ENCODE data around the gene SEMA5A. TPM values are rescaled to one million over a fixed set of nuclear protein-coding genes. Genes with fewer than 3 reads are reported as not detected.

SEMA5A gene
- total and polyA plus RNA-seq, 2 of the 13 experiments (the other 11 are each of a cell fraction or from before 2014, with no cell fraction given): 0.01 TPM; not detected in 1

DNA sequence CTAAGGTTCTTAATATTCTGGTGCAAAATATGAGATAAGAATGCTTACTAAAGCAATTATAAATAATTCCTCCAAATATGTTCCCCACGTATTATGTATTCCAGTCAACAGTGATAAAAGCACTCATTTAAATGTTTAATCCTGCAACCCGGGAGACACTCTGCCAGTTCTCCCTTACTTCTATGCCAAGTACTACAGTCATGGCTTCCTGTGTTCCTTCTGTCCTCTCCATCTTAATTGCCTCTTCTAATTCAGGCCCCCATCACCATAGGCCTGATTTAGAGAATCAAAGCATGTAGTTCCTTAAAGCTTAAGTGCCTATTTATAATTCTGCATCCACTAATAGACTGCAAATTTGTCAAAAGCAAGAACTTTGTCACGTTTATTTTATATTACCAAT lies 474.8 kb downstream of the SEMA5A start:
- ATAC-seq: no peak
- DNase-seq (ENCODE audit: low spot score): no peak
- Histone ChIP-seq H3K27ac (ENCODE audit: extremely low read length, insufficient read depth, low read length) (no peak overlapping the region), H3K36me3 (replicated peaks in 1 of 2; ENCODE audit: control insufficient read depth in 1 of 2, insufficient read depth in 2 of 2, low read length in 2 of 2) (no peaks in the 10 kb centered on the region), H4K20me1 (ENCODE audit: insufficient read depth, low read length) (no peaks in the 10 kb centered on the region), H3K9ac (ENCODE audit: insufficient read depth, low read depth, low read length) (no peak overlapping the region), H3K4me3 (replicated peaks in 1 of 3; ENCODE audit: insufficient read depth in 1 of 3, low read depth in 2 of 3, low read length in 3 of 3) (no peak overlapping the region), H3K27me3 (ENCODE audit: control insufficient read depth in 1 of 2, insufficient read depth in 2 of 2, low read length in 2 of 2) (no peaks in the 10 kb centered on the region), H3K79me2 (ENCODE audit: insufficient read depth, low read length) (no peaks in the 10 kb centered on the region), H3K4me1 (ENCODE audit: insufficient read depth, low read length) (no peaks in the 10 kb centered on the region), H3K4me2 (ENCODE audit: low read depth, low read length) (no peak overlapping the region), H2AFZ (ENCODE audit: low read length) (no peak overlapping the region), H3K9me3 (ENCODE audit: low read length) (peaks cover 82% of the 10 kb centered on the region)
- CTCF ChIA-PET (ENCODE audit: low intra/inter-chr PET ratio, low total read pairs): no interaction called here
- peak in 1 of 2 experiments; percentile 26; a peak in 2 of 4 replicates for TF ChIP-seq MAFK (conservative IDR thresholded peaks at IDR 0.05 in 1 of 2, IDR thresholded peaks at IDR 0.05 in 1 of 2; ENCODE audit: low read length in 2 of 2)
- no peak for TF ChIP-seq TP53 (CRISPR knock-in tag; conservative IDR thresholded peaks at IDR 0.05)
- intact Hi-C loops (cut with micrococcal nuclease; ENCODE audit: unreplicated experiment) (no loop called here), in situ Hi-C loops (cut with HindIII; ENCODE audit: extremely low pct_ligation_motif_present, low pct_unique_long_range_greater_than_20kb) (no loop called here)
- no peak for FAIRE-seq
- POLR2A ChIA-PET: no interaction called here
- WGBS (ENCODE audit: low lambda C conversion rate): 0% methylated on average over 3 of the region's 3 CpGs
- no TSS peak for BruUV-seq (replicated peaks)

- no peaks in the 10 kb centered on the region for H3K36me3 ChIP-seq (replicated peaks in 1 of 2; ENCODE audit: control insufficient read depth in 1 of 2, insufficient read depth in 2 of 2, low read length in 2 of 2)
- ChIA-PET POLR2A (no interaction called here), CTCF (ENCODE audit: low intra/inter-chr PET ratio, low total read pairs) (no interaction called here)
- 26% methylated on average over 6 of the region's 6 CpGs for WGBS (ENCODE audit: low lambda C conversion rate)
- H3K79me2 ChIP-seq (ENCODE audit: insufficient read depth, low read length): no peaks in the 10 kb centered on the region
- H3K27ac ChIP-seq (ENCODE audit: extremely low read length, insufficient read depth, low read length): no peak overlapping the region
- no peak for FAIRE-seq
- H3K9ac ChIP-seq (ENCODE audit: insufficient read depth, low read depth, low read length): no peak overlapping the region
- H3K9me3 ChIP-seq (ENCODE audit: low read length): peaks cover 83% of the 10 kb centered on the region
- no peaks in the 10 kb centered on the region for H3K27me3 ChIP-seq (ENCODE audit: control insufficient read depth in 1 of 2, insufficient read depth in 2 of 2, low read length in 2 of 2)
- no peak overlapping the region for H3K4me3 ChIP-seq (replicated peaks in 1 of 3; ENCODE audit: insufficient read depth in 1 of 3, low read depth in 2 of 3, low read length in 3 of 3)
- H3K4me1 ChIP-seq (ENCODE audit: insufficient read depth, low read length): no peaks in the 10 kb centered on the region
- in situ Hi-C loops (cut with HindIII; ENCODE audit: extremely low pct_ligation_motif_present, low pct_unique_long_range_greater_than_20kb): no loop called here
- no peak for ATAC-seq
- DNase-seq (ENCODE audit: low spot score): no peak
- no peak overlapping the region for H3K4me2 ChIP-seq (ENCODE audit: low read depth, low read length)
- no peaks in the 10 kb centered on the region for H4K20me1 ChIP-seq (ENCODE audit: insufficient read depth, low read length)
- BruUV-seq (replicated peaks): no TSS peak
- no peak overlapping the region for H2AFZ ChIP-seq (ENCODE audit: low read length)
- intact Hi-C loops (cut with micrococcal nuclease; ENCODE audit: unreplicated experiment): no loop called here
- TF ChIP-seq, protein P1, sequence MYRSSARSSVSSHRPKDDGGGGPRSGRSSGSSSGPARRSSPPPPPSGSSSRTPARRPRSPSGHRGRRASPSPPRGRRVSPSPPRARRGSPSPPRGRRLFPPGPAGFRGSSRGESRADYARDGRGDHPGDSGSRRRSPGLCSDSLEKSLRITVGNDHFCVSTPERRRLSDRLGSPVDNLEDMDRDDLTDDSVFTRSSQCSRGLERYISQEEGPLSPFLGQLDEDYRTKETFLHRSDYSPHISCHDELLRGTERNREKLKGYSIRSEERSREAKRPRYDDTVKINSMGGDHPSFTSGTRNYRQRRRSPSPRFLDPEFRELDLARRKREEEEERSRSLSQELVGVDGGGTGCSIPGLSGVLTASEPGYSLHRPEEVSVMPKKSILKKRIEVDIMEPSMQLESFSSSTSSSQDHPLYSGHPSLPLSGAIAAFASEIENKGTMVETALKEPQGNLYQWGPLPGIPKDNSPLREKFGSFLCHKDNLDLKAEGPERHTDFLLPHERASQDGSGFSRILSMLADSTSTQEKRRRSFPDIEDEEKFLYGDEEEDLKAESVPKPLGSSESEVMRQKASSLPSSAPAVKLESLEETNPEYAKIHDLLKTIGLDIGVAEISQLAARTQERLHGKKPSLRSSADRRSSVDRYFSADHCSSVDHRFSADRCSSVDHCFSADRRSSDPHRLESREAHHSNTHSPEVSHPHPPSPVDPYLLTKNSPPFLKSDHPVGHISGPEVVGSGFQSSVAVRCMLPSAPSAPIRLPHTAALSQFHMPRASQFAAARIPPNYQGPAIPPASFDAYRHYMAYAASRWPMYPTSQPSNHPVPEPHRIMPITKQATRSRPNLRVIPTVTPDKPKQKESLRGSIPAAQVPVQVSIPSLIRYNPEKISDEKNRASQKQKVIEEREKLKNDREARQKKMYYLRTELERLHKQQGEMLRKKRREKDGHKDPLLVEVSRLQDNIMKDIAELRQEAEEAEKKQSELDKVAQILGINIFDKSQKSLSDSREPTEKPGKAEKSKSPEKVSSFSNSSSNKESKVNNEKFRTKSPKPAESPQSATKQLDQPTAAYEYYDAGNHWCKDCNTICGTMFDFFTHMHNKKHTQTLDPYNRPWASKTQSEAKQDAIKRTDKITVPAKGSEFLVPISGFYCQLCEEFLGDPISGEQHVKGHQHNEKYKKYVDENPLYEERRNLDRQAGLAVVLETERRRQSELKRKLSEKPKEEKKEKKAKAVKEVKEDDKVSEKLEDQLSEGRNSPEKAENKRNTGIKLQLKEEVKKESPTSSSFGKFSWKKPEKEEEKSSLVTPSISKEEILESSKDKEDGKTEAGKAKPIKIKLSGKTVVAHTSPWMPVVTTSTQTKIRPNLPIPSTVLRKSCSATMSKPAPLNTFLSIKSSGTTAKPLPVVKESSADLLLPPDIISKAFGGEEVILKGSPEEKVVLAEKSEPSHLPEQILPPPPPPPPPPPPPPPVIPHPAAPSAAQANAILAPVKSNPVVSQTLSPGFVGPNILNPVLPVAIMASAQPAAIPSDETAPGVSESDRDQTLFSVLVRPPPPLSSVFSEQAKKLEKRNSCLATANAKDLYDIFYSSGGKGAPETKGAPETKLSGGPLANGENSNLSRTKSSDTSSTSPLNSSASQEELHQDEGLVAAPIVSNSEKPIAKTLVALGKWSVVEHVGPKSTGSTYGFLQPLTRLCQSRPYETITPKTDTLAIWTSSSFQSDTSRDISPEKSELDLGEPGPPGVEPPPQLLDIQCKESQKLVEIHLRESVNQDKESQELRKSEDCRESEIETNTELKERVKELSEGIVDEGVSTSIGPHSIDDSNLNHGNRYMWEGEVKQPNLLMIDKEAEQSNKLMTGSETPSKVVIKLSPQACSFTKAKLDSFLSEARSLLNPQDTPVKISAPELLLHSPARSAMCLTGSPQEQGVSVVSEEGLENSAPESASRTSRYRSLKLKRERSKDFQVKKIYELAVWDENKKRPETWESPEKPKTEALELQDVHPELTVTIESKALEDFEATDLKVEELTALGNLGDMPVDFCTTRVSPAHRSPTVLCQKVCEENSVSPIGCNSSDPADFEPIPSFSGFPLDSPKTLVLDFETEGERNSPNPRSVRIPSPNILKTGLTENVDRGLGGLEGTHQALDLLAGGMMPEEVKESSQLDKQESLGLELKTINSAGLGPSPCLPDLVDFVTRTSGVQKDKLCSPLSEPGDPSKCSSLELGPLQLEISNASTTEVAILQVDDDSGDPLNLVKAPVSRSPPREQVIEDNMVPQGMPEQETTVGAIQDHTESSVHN (CRISPR knock-in tag; IDR thresholded peaks at IDR 0.05): no peak
- TF ChIP-seq, protein P2, sequence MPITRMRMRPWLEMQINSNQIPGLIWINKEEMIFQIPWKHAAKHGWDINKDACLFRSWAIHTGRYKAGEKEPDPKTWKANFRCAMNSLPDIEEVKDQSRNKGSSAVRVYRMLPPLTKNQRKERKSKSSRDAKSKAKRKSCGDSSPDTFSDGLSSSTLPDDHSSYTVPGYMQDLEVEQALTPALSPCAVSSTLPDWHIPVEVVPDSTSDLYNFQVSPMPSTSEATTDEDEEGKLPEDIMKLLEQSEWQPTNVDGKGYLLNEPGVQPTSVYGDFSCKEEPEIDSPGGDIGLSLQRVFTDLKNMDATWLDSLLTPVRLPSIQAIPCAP (CRISPR knock-in tag; IDR thresholded peaks at IDR 0.05; ENCODE audit: low read depth): no peak
- TF ChIP-seq ZNF713 (CRISPR knock-in tag; IDR thresholded peaks at IDR 0.05) (no peak), EED (CRISPR knock-in tag; IDR thresholded peaks at IDR 0.05) (no peak), NCOA1 (CRISPR knock-in tag; IDR thresholded peaks at IDR 0.05) (no peak), YEATS2 (CRISPR knock-in tag; IDR thresholded peaks at IDR 0.05; ENCODE audit: borderline replicate concordance) (no peak)
Observed at GRCh38 chr5:9069650-9070049, 476.2 kb downstream of the SEMA5A start.
